K562 (cell line): ENCODE results near the gene RALY. TPM values are rescaled to one million over a fixed set of nuclear protein-coding genes. Genes with fewer than 3 reads are reported as not detected.

Experiments used
- CCAR2 ChIP-seq: fragments of 200-400 bp; formaldehyde crosslinking; IDR thresholded peaks from 2 replicates; pipeline ENCODE4 v1.6.1; 2017; ENCODE audit warnings: mild to moderate bottlenecking, low read depth, low read length
- DPF2 ChIP-seq: fragments of 450-650 bp; IDR thresholded peaks from 2 replicates; pipeline ENCODE4 v1.6.1; 2016
- ELK1 ChIP-seq: sonication (generic); formaldehyde crosslinking; IDR thresholded peaks from 2 replicates; pipeline ENCODE4 v1.8.1; 2022; ENCODE audit warnings: missing genetic modification reagents
- FIP1L1 ChIP-seq: fragments of 200-400 bp; formaldehyde crosslinking; IDR thresholded peaks from 2 replicates; pipeline ENCODE4 v1.6.1; 2018; ENCODE audit warnings: mild to moderate bottlenecking, low read depth, low read length; ENCODE audit not compliant: poor library complexity, severe bottlenecking
- GABPB1 ChIP-seq: sonication (generic); formaldehyde crosslinking; IDR thresholded peaks from 2 replicates; pipeline ENCODE4 v1.8.0; 2022; ENCODE audit warnings: mild to moderate bottlenecking, missing genetic modification reagents
- GTF2A2 ChIP-seq: IDR thresholded peaks from 2 replicates; pipeline ENCODE4 v1.6.1; 2016; ENCODE audit warnings: mild to moderate bottlenecking, missing genetic modification characterization, missing compliant biosample characterization
- KDM5B ChIP-seq: fragments of 200-600 bp; sonication (generic); IDR thresholded peaks from 2 replicates; pipeline ENCODE4 v1.6.1; 2012; ENCODE audit warnings: low read depth, mild to moderate bottlenecking, moderate library complexity, low read length, control low read depth, inconsistent platforms; ENCODE audit not compliant: insufficient replicate concordance
- MEF2D ChIP-seq: conservative IDR thresholded peaks from 2 replicates; pipeline ENCODE4 v1.6.1; 2016; ENCODE audit warnings: low read depth, missing genetic modification characterization, missing compliant biosample characterization
- PRMT5 ChIP-seq: sonication (generic); formaldehyde crosslinking; IDR thresholded peaks from 2 replicates; pipeline ENCODE4 v1.5.0; 2020; ENCODE audit warnings: missing genetic modification reagents
- SAFB2 ChIP-seq: fragments of 200-400 bp; formaldehyde crosslinking; IDR thresholded peaks from 2 replicates; pipeline ENCODE4 v1.6.1; 2018; ENCODE audit warnings: borderline replicate concordance, low read length, low read depth, moderate library complexity; ENCODE audit not compliant: severe bottlenecking
- SETDB1 ChIP-seq: IDR thresholded peaks from one replicate; pipeline ENCODE4 v1.6.1; 2012; ENCODE audit warnings: low read length, control low read depth, inconsistent platforms
- SMARCE1 ChIP-seq: fragments of 450-650 bp; IDR thresholded peaks from 2 replicates; pipeline ENCODE4 v1.7.1; 2016; ENCODE audit warnings: mild to moderate bottlenecking
- TOE1 ChIP-seq, 2 experiments: fragments of 450-650 bp in 1 of 2; sonication (generic) in 1 of 2; formaldehyde crosslinking in 1 of 2; IDR thresholded peaks; 2 replicates each; pipeline versions ENCODE4 v1.7.1 to v1.8.0; 2016 to 2022; ENCODE audit warnings: borderline replicate concordance in 2 of 2, mild to moderate bottlenecking in 2 of 2, antibody characterized with exemption in 1 of 2, inconsistent platforms in 1 of 2, low read depth in 1 of 2, missing genetic modification reagents in 1 of 2, moderate library complexity in 1 of 2
- ZNF274 ChIP-seq: IDR thresholded peaks from 2 replicates; pipeline ENCODE4 v1.6.1; 2011; ENCODE audit warnings: low read depth, mild to moderate bottlenecking, low read length, moderate library complexity, borderline replicate concordance
- ZNF445 ChIP-seq: fragments of 250-450 bp; sonication (Bioruptor Pico); IDR thresholded peaks from 2 replicates; pipeline ENCODE4 v1.4.0; 2020; ENCODE audit warnings: low read depth, mild to moderate bottlenecking, moderate library complexity
- ZNF507 ChIP-seq: conservative IDR thresholded peaks from 2 replicates; pipeline ENCODE4 v1.6.1; 2017; ENCODE audit warnings: missing genetic modification characterization, missing compliant biosample characterization
- ZNF699 ChIP-seq: fragments of 250-450 bp; sonication (Bioruptor Pico); IDR thresholded peaks from 2 replicates; pipeline ENCODE4 v1.8.0; 2021; ENCODE audit warnings: mild to moderate bottlenecking, moderate library complexity; ENCODE audit not compliant: insufficient replicate concordance
- polyA plus RNA-seq, 8 experiments: library from polyadenylated mRNA; depleted of rRNA in 4 of 8; stranded (reverse) in 5 of 8; unstranded in 3 of 8; fragments of >200 nt; fragmentation: Nextera tagmentation in 2 of 8; fragmentation: Illumina TruSeq in 1 of 8; extraction: Ambion mirVana in 2 of 8; extraction: Trizol in 1 of 8; gene quantifications; 2 replicates each; pipeline versions ENCODE4 v1.2.1 to v1.2.3, GENCODE V29; 2011 to 2014; ENCODE audit warnings: inconsistent platforms in 1 of 8, missing spikeins in 1 of 8
- total RNA-seq, 7 experiments: library from RNA; depleted of rRNA in 6 of 7; stranded (reverse); fragments of >200 nt in 6 of 7; fragmentation: Illumina TruSeq in 2 of 7; extraction: Trizol in 2 of 7; gene quantifications; 2 replicates each; pipeline versions ENCODE4 v1.2.1 to v1.2.3, GENCODE V29; 2011 to 2021; ENCODE audit warnings: low replicate concordance in 1 of 7
- TF ChIP-seq, protein P1 (sequence below): fragments of 250-450 bp; sonication (Bioruptor Pico); IDR thresholded peaks from 2 replicates; pipeline ENCODE4 v1.8.0; 2022; ENCODE audit warnings: inconsistent platforms, mild to moderate bottlenecking, moderate library complexity, borderline replicate concordance
- TF ChIP-seq, protein P2 (sequence below): sonication (generic); formaldehyde crosslinking; IDR thresholded peaks from 2 replicates; pipeline ENCODE4 v1.8.1; 2023; ENCODE audit warnings: mild to moderate bottlenecking, missing genetic modification reagents
- TF ChIP-seq, protein P3 (sequence below): fragments of 450-650 bp; formaldehyde crosslinking; IDR thresholded peaks from 2 replicates; pipeline ENCODE4 v1.4.0; 2022; ENCODE audit warnings: missing genetic modification characterization

Gene RALY
- total and polyA plus RNA-seq, 9 of the 15 experiments (the other 6 are each of a cell fraction or from before 2014, with no cell fraction given): 0.80 to 207 (median 128) TPM

GRCh38 chr20:34112600-34113101 is 118.9 kb downstream of the RALY start (continued):
- TF ChIP-seq SMARCE1 (peak; percentile 74; the same call in 1 of the 2 replicates), TOE1 (IDR thresholded peaks at IDR 0.05; ENCODE audit: borderline replicate concordance) (no peak), TOE1 (CRISPR knock-in tag; IDR thresholded peaks at IDR 0.05; ENCODE audit: borderline replicate concordance, low read depth) (no peak), DPF2 (peak; percentile 70), ZNF445 (no peak), GTF2A2 (tag) (no peak), SAFB2 (no peak), ZNF274 (no peak), PRMT5 (no peak), ZNF699 (CRISPR knock-in tag) (no peak), ELK1 (no peak), MEF2D (tag) (no peak; the same call in 1 of the 2 replicates), SETDB1 (no peak), ZNF507 (tag) (no peak), GABPB1 (CRISPR knock-in tag) (no peak), KDM5B (peak; percentile 0), FIP1L1 (no peak), CCAR2 (no peak)
- TF ChIP-seq, protein P1, sequence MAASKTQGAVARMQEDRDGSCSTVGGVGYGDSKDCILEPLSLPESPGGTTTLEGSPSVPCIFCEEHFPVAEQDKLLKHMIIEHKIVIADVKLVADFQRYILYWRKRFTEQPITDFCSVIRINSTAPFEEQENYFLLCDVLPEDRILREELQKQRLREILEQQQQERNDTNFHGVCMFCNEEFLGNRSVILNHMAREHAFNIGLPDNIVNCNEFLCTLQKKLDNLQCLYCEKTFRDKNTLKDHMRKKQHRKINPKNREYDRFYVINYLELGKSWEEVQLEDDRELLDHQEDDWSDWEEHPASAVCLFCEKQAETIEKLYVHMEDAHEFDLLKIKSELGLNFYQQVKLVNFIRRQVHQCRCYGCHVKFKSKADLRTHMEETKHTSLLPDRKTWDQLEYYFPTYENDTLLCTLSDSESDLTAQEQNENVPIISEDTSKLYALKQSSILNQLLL: no peak
- TF ChIP-seq, protein P2, sequence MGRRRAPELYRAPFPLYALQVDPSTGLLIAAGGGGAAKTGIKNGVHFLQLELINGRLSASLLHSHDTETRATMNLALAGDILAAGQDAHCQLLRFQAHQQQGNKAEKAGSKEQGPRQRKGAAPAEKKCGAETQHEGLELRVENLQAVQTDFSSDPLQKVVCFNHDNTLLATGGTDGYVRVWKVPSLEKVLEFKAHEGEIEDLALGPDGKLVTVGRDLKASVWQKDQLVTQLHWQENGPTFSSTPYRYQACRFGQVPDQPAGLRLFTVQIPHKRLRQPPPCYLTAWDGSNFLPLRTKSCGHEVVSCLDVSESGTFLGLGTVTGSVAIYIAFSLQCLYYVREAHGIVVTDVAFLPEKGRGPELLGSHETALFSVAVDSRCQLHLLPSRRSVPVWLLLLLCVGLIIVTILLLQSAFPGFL (CRISPR knock-in tag): no peak
- TF ChIP-seq, protein P3, sequence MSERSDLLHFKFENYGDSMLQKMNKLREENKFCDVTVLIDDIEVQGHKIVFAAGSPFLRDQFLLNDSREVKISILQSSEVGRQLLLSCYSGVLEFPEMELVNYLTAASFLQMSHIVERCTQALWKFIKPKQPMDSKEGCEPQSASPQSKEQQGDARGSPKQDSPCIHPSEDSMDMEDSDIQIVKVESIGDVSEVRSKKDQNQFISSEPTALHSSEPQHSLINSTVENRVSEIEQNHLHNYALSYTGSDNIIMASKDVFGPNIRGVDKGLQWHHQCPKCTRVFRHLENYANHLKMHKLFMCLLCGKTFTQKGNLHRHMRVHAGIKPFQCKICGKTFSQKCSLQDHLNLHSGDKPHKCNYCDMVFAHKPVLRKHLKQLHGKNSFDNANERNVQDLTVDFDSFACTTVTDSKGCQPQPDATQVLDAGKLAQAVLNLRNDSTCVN (CRISPR knock-in tag): 0 out of 2 replicates have a peak, but pooled peaks have one; percentile 28
